Gastroesophageal sphincter (tissue), 3 donors: ENCODE data around the gene CHD1.

Experiments
- POLR2A ChIP-seq, 2 donors: fragments of 450-650 bp; IDR thresholded peaks; one replicate each; pipeline ENCODE4 v1.6.1; 2017; ENCODE audit warnings: antibody characterized with exemption in 2 of 2, mild to moderate bottlenecking in 2 of 2, moderate library complexity in 1 of 2
- POLR2AphosphoS5 ChIP-seq: sonication (generic); formaldehyde crosslinking; IDR thresholded peaks from one replicate; pipeline ENCODE4 v1.6.1; 2017; ENCODE audit warnings: antibody characterized with exemption
- TF ChIP-seq, protein P1 (sequence below), 4 experiments: fragments of 200-600 bp in 2 of 4; fragments of 450-650 bp in 2 of 4; sonication (generic) in 1 of 4; IDR thresholded peaks; one replicate each; pipeline ENCODE4 v1.5.1; 2017 to 2019; ENCODE audit warnings: antibody characterized with exemption in 4 of 4, mild to moderate bottlenecking in 2 of 4, moderate library complexity in 2 of 4

DNA sequence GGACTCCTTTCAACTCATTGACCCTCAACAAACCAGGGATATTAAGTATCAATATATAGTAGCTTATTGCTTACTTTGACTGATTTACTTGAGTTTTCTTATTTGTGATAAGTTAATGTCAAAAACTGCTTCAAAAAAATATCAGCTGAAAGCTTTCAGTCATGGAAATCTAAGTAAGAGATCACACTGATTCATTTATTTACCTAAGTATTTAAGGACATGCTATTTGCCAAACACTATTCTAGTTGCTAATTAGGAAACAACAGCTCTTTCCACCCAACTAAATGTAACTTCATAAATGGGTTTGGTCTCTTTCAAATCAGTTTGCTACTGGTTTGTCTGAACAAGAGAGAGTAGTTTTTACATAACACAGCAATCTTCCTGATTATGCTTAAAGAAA, 48.2 kb downstream of the CHD1 start:
- TF ChIP-seq, protein P1, sequence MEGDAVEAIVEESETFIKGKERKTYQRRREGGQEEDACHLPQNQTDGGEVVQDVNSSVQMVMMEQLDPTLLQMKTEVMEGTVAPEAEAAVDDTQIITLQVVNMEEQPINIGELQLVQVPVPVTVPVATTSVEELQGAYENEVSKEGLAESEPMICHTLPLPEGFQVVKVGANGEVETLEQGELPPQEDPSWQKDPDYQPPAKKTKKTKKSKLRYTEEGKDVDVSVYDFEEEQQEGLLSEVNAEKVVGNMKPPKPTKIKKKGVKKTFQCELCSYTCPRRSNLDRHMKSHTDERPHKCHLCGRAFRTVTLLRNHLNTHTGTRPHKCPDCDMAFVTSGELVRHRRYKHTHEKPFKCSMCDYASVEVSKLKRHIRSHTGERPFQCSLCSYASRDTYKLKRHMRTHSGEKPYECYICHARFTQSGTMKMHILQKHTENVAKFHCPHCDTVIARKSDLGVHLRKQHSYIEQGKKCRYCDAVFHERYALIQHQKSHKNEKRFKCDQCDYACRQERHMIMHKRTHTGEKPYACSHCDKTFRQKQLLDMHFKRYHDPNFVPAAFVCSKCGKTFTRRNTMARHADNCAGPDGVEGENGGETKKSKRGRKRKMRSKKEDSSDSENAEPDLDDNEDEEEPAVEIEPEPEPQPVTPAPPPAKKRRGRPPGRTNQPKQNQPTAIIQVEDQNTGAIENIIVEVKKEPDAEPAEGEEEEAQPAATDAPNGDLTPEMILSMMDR (IDR thresholded peaks at IDR 0.05): no peak
- TF ChIP-seq POLR2AphosphoS5 (no peak), POLR2A (IDR thresholded peaks at IDR 0.05) (no peak)
